Suprapubic skin (tissue), 4 donors: ENCODE measurements around the gene SYNE1.

ENCODE experiments used
- EP300 ChIP-seq: sonication (generic); formaldehyde crosslinking; IDR thresholded peaks from one replicate; pipeline ENCODE4 v1.6.1; 2017; ENCODE audit warnings: antibody characterized with exemption
- POLR2A ChIP-seq, 2 donors: fragments of 450-650 bp; IDR thresholded peaks; one replicate each; pipeline ENCODE4 v1.6.1; 2017; ENCODE audit warnings: antibody characterized with exemption in 2 of 2, mild to moderate bottlenecking in 2 of 2, moderate library complexity in 2 of 2
- POLR2AphosphoS5 ChIP-seq, 3 donors: sonication (generic); formaldehyde crosslinking; IDR thresholded peaks; one replicate each; pipeline ENCODE4 v1.6.1; 2017; ENCODE audit warnings: antibody characterized with exemption in 3 of 3
- TF ChIP-seq, protein P1 (sequence below), 2 donors: fragments of 200-600 bp in 1 of 2; fragments of 450-650 bp in 1 of 2; sonication (generic) in 1 of 2; IDR thresholded peaks; one replicate each; pipeline ENCODE4 v1.5.1; 2016 to 2019; ENCODE audit warnings: antibody characterized with exemption in 2 of 2, mild to moderate bottlenecking in 1 of 2, moderate library complexity in 1 of 2

- TF ChIP-seq, protein P1, sequence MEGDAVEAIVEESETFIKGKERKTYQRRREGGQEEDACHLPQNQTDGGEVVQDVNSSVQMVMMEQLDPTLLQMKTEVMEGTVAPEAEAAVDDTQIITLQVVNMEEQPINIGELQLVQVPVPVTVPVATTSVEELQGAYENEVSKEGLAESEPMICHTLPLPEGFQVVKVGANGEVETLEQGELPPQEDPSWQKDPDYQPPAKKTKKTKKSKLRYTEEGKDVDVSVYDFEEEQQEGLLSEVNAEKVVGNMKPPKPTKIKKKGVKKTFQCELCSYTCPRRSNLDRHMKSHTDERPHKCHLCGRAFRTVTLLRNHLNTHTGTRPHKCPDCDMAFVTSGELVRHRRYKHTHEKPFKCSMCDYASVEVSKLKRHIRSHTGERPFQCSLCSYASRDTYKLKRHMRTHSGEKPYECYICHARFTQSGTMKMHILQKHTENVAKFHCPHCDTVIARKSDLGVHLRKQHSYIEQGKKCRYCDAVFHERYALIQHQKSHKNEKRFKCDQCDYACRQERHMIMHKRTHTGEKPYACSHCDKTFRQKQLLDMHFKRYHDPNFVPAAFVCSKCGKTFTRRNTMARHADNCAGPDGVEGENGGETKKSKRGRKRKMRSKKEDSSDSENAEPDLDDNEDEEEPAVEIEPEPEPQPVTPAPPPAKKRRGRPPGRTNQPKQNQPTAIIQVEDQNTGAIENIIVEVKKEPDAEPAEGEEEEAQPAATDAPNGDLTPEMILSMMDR (IDR thresholded peaks at IDR 0.05) = no peak
- no peak for TF ChIP-seq EP300
- TF ChIP-seq POLR2A (IDR thresholded peaks at IDR 0.05) = no peak
- no peak for TF ChIP-seq POLR2AphosphoS5 (IDR thresholded peaks at IDR 0.05)
These were observed 339.0 kb downstream of the SYNE1 start for GRCh38 chr6:152298055-152298647.
